DND-41 (cell line): ENCODE measurements around the gene RNU6-1.

Source experiments
- ATAC-seq: fragments of 200-7000 bp; cut with Tn5 transposase; 3 replicates; pipeline ENCODE4 v1.9.1; 2021; ENCODE audit warnings: low read depth; ENCODE audit not compliant: insufficient read depth
- DNase-seq: peaks from one replicate; pipeline ENCODE4 v3.0.0-alpha.2; 2020
- H2AFZ ChIP-seq: 2 replicates; pipeline ENCODE4 v1.6.0; 2012; ENCODE audit warnings: low read depth, low read length
- H3K27ac ChIP-seq: 2 replicates; pipeline ENCODE4 v1.5.1; 2012; ENCODE audit warnings: low read length, inconsistent platforms
- H3K27me3 ChIP-seq: fragments of 200-600 bp; sonication (generic); 2 replicates; pipeline ENCODE4 v1.6.0; 2012; ENCODE audit warnings: low read length, mild to moderate bottlenecking, inconsistent platforms; ENCODE audit not compliant: insufficient read depth, poor library complexity
- H3K36me3 ChIP-seq: 2 replicates; pipeline ENCODE4 v1.5.1; 2012; ENCODE audit warnings: low read length, inconsistent platforms; ENCODE audit not compliant: insufficient read depth
- H3K4me1 ChIP-seq: 2 replicates; pipeline ENCODE4 v1.5.1; 2012; ENCODE audit warnings: mild to moderate bottlenecking, low read length; ENCODE audit not compliant: insufficient read depth
- H3K4me2 ChIP-seq: 2 replicates; pipeline ENCODE4 v1.6.0; 2012; ENCODE audit warnings: mild to moderate bottlenecking, moderate library complexity, low read length, inconsistent platforms; ENCODE audit not compliant: insufficient read depth
- H3K4me3 ChIP-seq, 2 experiments: fragments of 200-600 bp in 1 of 2; shearing (Covaris generic) in 1 of 2; 2 replicates each; pipeline ENCODE4 v1.5.1; 2012 to 2016; ENCODE audit warnings: inconsistent platforms in 2 of 2, low read length in 2 of 2, mild to moderate bottlenecking in 2 of 2, low read depth in 1 of 2, moderate library complexity in 1 of 2
- H3K79me2 ChIP-seq: 2 replicates; pipeline ENCODE4 v1.6.0; 2012; ENCODE audit warnings: low read length, inconsistent platforms; ENCODE audit not compliant: insufficient read depth
- H3K9ac ChIP-seq: 2 replicates; pipeline ENCODE4 v1.6.0; 2012; ENCODE audit warnings: low read depth, mild to moderate bottlenecking, inconsistent platforms, low read length, moderate library complexity
- H3K9me3 ChIP-seq: 2 replicates; pipeline ENCODE4 v1.5.1; 2012; ENCODE audit warnings: low read length, moderate library complexity, mild to moderate bottlenecking, inconsistent platforms; ENCODE audit not compliant: insufficient read depth, severe bottlenecking
- H4K20me1 ChIP-seq: 2 replicates; pipeline ENCODE4 v1.6.0; 2012; ENCODE audit warnings: low read length; ENCODE audit not compliant: insufficient read depth
- CTCF ChIP-seq: IDR thresholded peaks from 2 replicates; pipeline ENCODE4 v1.5.1; 2012; ENCODE audit warnings: borderline replicate concordance, low read length, moderate library complexity, mild to moderate bottlenecking; ENCODE audit not compliant: poor library complexity, severe bottlenecking; ENCODE audit errors: extremely low read depth
- EZH2 ChIP-seq: IDR thresholded peaks from 3 replicates; pipeline ENCODE4 v1.6.1; 2012; ENCODE audit warnings: borderline replicate concordance, low read depth, mild to moderate bottlenecking, moderate library complexity, low read length, inconsistent platforms; ENCODE audit not compliant: severe bottlenecking

RNU6-1 gene

GRCh38 chr15:67803299-67803698 is 36.5 kb downstream of the RNU6-1 start:
- no peaks in the 10 kb centered on the region for H3K9me3 ChIP-seq
- H3K4me1 ChIP-seq: peaks cover 18% of the 10 kb centered on the region
- H3K9ac ChIP-seq: no peak overlapping the region
- H3K27ac ChIP-seq: peak overlapping the region; percentile 54
- no peak overlapping the region for H3K4me3 ChIP-seq
- no peaks in the 10 kb centered on the region for H4K20me1 ChIP-seq
- no peak overlapping the region for H2AFZ ChIP-seq
- no peaks in the 10 kb centered on the region for H3K79me2 ChIP-seq
- no peak for DNase-seq
- peaks cover 4% of the 10 kb centered on the region for H3K36me3 ChIP-seq
- no peak overlapping the region for H3K4me2 ChIP-seq
- TF ChIP-seq CTCF: no peak
- no peak for TF ChIP-seq EZH2
- no peaks in the 10 kb centered on the region for H3K27me3 ChIP-seq
- ATAC-seq: no peak

- H3K4me2 ChIP-seq: no peak overlapping the region
- ATAC-seq: no peak
- H3K9ac ChIP-seq: no peak overlapping the region
- peak overlapping the region; percentile 54; the same call in 1 of the 2 replicates for H3K27ac ChIP-seq
- TF ChIP-seq CTCF (no peak), EZH2 (no peak)
- H3K27me3 ChIP-seq: no peaks in the 10 kb centered on the region
- no peak overlapping the region for H3K4me3 ChIP-seq
- no peak overlapping the region for H2AFZ ChIP-seq
- H3K4me1 ChIP-seq: peaks cover 18% of the 10 kb centered on the region
- no peak for DNase-seq
- peaks cover 6% of the 10 kb centered on the region for H3K36me3 ChIP-seq
- no peaks in the 10 kb centered on the region for H4K20me1 ChIP-seq
- H3K79me2 ChIP-seq: no peaks in the 10 kb centered on the region
- no peaks in the 10 kb centered on the region for H3K9me3 ChIP-seq
These were observed 37.6 kb downstream of the RNU6-1 start for GRCh38 chr15:67801926-67802914.

- H2AFZ ChIP-seq: no peak overlapping the region
- ATAC-seq: no peak
- no peaks in the 10 kb centered on the region for H3K9me3 ChIP-seq
- H3K36me3 ChIP-seq: peaks cover 4% of the 10 kb centered on the region; the same call in 1 of the 2 replicates
- H3K79me2 ChIP-seq: no peaks in the 10 kb centered on the region
- no peak overlapping the region for H3K27ac ChIP-seq
- no peak overlapping the region for H3K4me2 ChIP-seq
- H3K4me1 ChIP-seq: peaks cover 28% of the 10 kb centered on the region
- H3K4me3 ChIP-seq: no peak overlapping the region
- no peaks in the 10 kb centered on the region for H4K20me1 ChIP-seq
- H3K9ac ChIP-seq: no peak overlapping the region
- no peak for TF ChIP-seq CTCF
- TF ChIP-seq EZH2: no peak
- no peak for DNase-seq
- H3K27me3 ChIP-seq: no peaks in the 10 kb centered on the region
These were observed 38.7 kb downstream of the RNU6-1 start for GRCh38 chr15:67801142-67801541.
